HUES6 (cell line): ENCODE data around the gene UXT.

Experiments used
- H3K27ac ChIP-seq: 2 replicates; pipeline ENCODE4 v1.7.0; 2013; ENCODE audit warnings: low read depth, mild to moderate bottlenecking, low read length, inconsistent platforms
- H3K27me3 ChIP-seq: 2 replicates; pipeline ENCODE4 v1.6.1; 2013; ENCODE audit warnings: low read length; ENCODE audit not compliant: control insufficient read depth, insufficient read depth
- H3K36me3 ChIP-seq: 2 replicates; pipeline ENCODE4 v1.6.1; 2013; ENCODE audit warnings: low read length; ENCODE audit not compliant: control insufficient read depth, insufficient read depth
- H3K4me1 ChIP-seq: 2 replicates; pipeline ENCODE4 v1.6.1; 2013; ENCODE audit warnings: low read length; ENCODE audit not compliant: control insufficient read depth, insufficient read depth
- H3K4me3 ChIP-seq: 2 replicates; pipeline ENCODE4 v1.5.1; 2013; ENCODE audit warnings: low read depth, low read length
- H3K9ac ChIP-seq: one replicate; pipeline ENCODE4 v1.6.1; 2013; ENCODE audit warnings: mild to moderate bottlenecking, low read length
- H3K9me3 ChIP-seq: 2 replicates; pipeline ENCODE4 v1.6.1; 2013; ENCODE audit warnings: low read depth, low read length; ENCODE audit not compliant: control insufficient read depth, insufficient read depth

UXT gene

DNA sequence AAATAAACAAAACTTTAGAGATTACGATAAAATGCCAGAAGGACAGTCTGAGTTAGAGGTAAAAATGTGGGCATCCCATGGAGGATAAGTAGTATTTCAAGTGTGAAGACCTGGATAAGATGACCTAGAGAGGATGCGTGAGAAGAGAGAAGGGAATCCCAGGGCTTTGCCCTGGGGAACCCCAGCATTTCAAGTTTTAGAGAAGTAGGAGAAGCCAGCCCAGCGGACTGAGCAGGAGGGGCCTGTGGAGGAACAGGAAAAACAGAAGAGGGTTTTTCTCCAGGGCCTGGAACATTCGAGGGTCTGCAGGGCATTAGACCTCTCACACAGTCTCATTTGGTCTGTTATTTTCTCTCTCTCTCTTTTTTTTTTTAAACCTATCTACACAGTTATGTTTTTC, 26.3 kb downstream of the UXT start:
- Histone ChIP-seq H3K4me1 (peaks cover 12% of the 10 kb centered on the region; the same call in 1 of the 2 replicates), H3K9ac (no peak overlapping the region), H3K27me3 (no peaks in the 10 kb centered on the region), H3K4me3 (no peak overlapping the region), H3K27ac (no peak overlapping the region), H3K36me3 (peaks cover 24% of the 10 kb centered on the region), H3K9me3 (peaks cover 7% of the 10 kb centered on the region; the same call in 1 of the 2 replicates)

DNA sequence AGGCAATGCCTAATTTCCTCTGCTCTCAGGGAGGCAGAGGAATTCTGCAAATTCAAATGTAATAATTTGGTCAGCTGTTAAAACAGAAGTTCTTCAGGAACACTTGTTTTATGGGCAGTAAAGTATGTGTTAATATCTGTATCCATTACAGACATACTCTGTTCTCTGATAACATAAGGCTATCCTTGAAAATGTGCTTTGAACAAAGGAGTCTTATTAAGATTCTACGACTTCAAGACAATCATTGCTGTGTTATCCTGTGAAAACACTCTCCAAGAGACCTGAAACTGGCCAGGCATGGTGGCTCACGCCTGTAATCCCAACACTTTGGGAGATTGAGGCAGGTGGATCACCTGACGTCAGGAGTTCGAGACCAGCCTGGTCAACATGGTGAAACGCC, 27.3 kb downstream of the UXT start:
- Histone ChIP-seq H3K27me3 (no peaks in the 10 kb centered on the region), H3K9ac (no peak overlapping the region), H3K4me3 (no peak overlapping the region), H3K36me3 (peaks cover 17% of the 10 kb centered on the region), H3K27ac (no peak overlapping the region), H3K9me3 (peaks cover 11% of the 10 kb centered on the region; the same call in 1 of the 2 replicates), H3K4me1 (peaks cover 12% of the 10 kb centered on the region; the same call in 1 of the 2 replicates)

DNA sequence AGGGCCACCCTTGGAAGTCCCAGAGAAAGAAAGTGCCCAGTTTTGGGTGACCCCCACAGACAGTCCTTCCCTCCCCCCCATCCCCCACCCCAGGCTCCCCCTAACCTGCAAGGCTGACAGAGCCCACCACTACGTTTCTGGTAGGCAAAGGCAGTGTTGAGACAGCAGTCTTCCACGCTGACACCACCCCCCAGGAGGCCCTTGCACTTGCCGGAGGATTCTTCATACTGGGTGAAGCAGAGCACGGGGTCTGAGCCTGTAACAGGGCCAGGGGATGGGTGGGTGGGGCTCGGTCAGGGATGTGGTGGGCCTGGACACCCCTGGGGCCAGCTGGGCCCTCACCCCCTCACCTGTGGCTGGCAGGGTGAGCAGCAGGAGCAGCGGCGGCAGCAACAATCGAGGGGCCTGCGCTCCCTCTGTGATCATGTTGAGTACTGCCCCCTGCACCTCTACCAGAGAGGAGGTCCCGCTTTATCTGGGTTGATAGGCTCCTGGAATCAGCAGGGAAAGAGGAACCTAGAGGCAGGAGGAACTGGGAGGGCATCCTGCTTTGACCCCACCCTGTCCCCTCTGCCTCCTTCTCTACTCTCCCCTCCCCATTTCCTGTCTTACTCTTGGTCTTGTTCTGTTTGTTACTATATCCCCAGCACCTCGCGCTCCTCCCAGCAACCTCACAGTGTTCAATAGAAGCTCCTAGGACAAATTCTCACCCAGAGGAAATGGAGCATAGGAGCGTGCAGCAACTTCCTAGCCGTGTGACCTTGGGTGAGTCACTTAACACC, 29.4 kb downstream of the UXT start, which contains the start of gene CFP:
TSS of gene CFP (minus strand) at position 512 of the 782 bp plus-strand sequence. CDS start at position 426, 86 bp downstream.
- H3K27ac ChIP-seq = no peak within 1 kb of the TSS
- peaks cover 12% of the 10 kb centered on the region; the same call in 1 of the 2 replicates for H3K4me1 ChIP-seq

DNA sequence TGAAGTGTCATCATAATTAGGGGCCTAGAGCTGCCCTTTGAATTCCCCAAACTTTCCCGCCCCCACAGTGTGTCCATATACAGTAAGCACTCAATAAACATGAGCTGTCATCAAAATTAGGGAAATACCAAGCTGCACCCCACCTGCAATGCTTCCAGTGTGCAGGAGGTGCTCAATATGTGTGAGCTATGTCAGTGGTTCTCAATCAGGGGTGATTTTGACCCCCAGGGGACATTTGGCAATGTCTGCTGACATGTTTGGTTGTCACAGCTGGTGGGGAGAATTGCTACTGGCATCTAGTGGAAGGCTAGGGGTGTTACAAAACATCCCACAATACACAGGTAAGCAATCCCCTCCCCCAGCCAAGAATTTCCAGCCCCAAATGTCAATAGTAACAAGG, 30.0 kb downstream of the UXT start:
- Histone ChIP-seq H3K4me1 (peaks cover 15% of the 10 kb centered on the region; the same call in 1 of the 2 replicates), H3K36me3 (no peaks in the 10 kb centered on the region), H3K27ac (no peak overlapping the region), H3K27me3 (peaks cover 3% of the 10 kb centered on the region; the same call in 1 of the 2 replicates), H3K4me3 (no peak overlapping the region), H3K9ac (no peak overlapping the region), H3K9me3 (peaks cover 14% of the 10 kb centered on the region; the same call in 1 of the 2 replicates)

More for the DNA sequence above, 29.4 kb downstream of the UXT start, which contains the start of gene CFP:
- Histone ChIP-seq H3K36me3 (peaks cover 4% of the 10 kb centered on the region), H3K9ac (no peak within 1 kb of the TSS), H3K4me3 (no peak within 1 kb of the TSS), H3K27me3 (no peaks in the 10 kb centered on the region), H3K9me3 (peaks cover 14% of the 10 kb centered on the region; the same call in 1 of the 2 replicates)

DNA sequence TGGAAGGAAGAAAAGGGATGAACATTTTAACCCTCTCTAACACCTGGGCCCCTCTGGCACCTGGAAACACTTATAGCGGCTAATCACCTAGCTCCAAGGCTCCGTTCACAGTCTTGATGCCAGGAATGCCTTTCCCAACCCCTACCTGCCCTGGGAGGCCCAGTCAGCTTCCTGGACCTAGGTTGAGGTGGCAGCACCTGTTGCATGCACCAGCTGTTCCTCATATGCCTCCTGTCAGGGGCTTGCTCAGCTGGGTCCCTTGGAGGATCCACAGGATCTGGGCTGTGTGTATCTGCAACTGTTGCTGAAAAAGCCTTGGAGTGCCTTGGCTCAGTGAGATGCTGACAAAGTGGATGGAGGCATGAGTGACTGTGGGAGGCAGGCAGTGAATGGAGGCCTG, 33.6 kb downstream of the UXT start:
- Histone ChIP-seq H3K27ac (no peak overlapping the region), H3K4me3 (no peak overlapping the region), H3K4me1 (peaks cover 17% of the 10 kb centered on the region; the same call in 1 of the 2 replicates), H3K9ac (no peak overlapping the region), H3K9me3 (peaks cover 12% of the 10 kb centered on the region; the same call in 1 of the 2 replicates), H3K36me3 (no peaks in the 10 kb centered on the region), H3K27me3 (peaks cover 31% of the 10 kb centered on the region; the same call in 1 of the 2 replicates)

DNA sequence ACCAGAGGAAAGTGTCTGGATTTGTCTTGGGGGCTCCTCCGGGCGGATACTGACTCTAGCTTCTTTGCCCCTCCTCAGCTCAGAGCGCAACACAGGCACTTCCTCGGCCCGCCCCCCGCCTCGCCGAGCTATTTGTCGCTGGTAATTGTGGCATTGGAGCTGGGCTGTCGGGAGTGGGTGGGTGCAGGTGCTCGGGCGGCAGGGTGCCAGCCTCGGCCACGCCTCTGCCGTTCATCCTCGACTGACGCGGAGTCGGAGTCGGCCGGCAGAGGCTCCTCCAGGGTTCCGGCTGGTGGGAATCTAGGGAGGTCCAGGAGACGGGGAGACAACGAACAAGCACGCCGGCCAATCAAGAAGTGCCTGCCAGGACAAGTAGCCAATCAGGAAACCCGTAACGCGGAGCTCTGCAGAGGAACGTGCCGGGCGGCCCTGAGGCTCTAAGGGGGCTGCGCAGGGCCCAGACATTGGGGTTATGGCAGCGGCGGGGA, 35.4 kb downstream of the UXT start:
- no peaks in the 10 kb centered on the region for H3K36me3 ChIP-seq
- peaks cover 38% of the 10 kb centered on the region for H3K27me3 ChIP-seq
- H3K9ac ChIP-seq = no peak overlapping the region
- peak overlapping the region; percentile 53 for H3K4me3 ChIP-seq
- H3K4me1 ChIP-seq = peaks cover 5% of the 10 kb centered on the region; the same call in 1 of the 2 replicates
- H3K9me3 ChIP-seq = peaks cover 12% of the 10 kb centered on the region; the same call in 1 of the 2 replicates
- no peak overlapping the region for H3K27ac ChIP-seq

DNA sequence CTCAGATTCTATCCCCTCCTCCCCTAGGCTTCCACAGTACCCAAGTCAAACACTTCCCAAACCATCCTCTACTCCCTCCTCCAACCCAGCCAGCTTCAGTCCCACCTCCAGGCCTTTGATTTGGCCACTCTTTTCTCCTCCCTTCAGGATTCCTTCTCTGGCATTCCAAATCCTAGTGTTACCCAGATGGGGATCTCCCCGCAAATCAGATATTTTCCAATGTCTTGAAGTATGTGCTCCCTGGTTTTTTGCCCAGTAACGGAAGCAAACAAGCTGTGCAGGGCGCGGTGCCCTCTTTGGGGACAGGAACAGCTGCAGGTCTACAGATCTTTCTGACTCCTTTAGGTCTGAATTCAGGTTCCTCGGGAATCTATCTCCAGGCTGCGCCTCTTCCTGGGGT, 37.1 kb downstream of the UXT start:
- no peaks in the 10 kb centered on the region for H3K36me3 ChIP-seq
- H3K4me3 ChIP-seq = no peak overlapping the region
- no peak overlapping the region for H3K27ac ChIP-seq
- peaks cover 5% of the 10 kb centered on the region; the same call in 1 of the 2 replicates for H3K4me1 ChIP-seq
- H3K9me3 ChIP-seq = peaks cover 4% of the 10 kb centered on the region; the same call in 1 of the 2 replicates
- H3K9ac ChIP-seq = no peak overlapping the region
- H3K27me3 ChIP-seq = peaks cover 48% of the 10 kb centered on the region

DNA sequence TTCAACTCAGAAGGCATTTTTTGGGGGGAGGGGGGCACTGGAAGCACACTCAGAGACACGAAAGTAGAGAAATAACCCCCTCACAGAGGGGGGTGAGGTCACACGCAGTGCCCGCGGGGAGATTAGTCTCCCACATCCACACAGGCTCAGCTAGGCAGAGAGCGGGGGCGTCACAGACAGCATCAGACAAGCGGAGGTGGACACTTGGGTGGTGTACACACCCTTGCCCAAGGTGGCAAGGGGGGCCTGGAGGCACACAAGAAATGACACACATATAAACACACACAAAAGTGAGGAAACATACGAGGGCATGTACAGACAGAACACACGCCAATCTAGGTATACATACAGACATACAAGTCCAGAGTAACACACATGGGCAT, 38.7 kb downstream of the UXT start:
- Histone ChIP-seq H3K27me3 (peaks cover 48% of the 10 kb centered on the region), H3K9ac (no peak overlapping the region), H3K4me1 (peaks cover 5% of the 10 kb centered on the region; the same call in 1 of the 2 replicates), H3K4me3 (peak overlapping the region; percentile 50), H3K27ac (no peak overlapping the region), H3K9me3 (no peaks in the 10 kb centered on the region; the same call in 1 of the 2 replicates), H3K36me3 (no peaks in the 10 kb centered on the region)

DNA sequence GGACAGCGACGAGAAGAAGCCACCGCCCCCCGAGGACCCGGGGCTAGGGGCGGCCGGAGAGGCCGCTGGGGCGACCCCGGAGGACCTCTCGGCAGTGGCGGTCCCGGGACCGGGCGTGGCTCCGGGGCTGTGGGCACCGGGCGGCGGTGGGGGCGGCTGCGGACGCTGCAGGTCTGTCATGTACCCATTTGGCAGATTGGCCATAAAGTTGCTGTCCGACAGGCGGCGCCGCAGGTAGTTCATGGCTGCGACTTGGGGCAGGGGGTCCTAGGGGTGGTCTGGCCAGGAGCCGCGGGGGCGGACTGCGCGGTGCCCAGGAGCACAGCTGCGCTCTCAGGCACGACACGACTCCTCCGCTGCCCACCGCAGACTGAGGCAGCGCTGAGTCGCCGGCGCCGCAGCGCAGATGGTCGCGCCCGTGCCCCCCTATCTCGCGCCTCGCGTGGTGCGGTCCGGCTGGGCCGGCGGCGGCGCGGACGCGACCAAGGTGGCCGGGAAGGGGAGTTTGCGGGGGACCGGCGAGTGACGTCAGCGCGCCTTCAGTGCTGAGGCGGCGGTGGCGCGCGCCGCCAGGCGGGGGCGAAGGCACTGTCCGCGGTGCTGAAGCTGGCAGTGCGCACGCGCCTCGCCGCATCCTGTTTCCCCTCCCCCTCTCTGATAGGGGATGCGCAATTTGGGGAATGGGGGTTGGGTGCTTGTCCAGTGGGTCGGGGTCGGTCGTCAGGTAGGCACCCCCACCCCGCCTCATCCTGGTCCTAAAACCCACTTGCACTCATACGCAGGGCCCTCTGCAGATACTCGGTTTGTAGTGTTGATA, 39.3 kb downstream of the UXT start, which contains the start of gene SYN1:
TSS of gene SYN1 (minus strand) at position 372 of the 817 bp plus-strand sequence. CDS start at position 243, 129 bp downstream.
- no peaks in the 10 kb centered on the region for H3K36me3 ChIP-seq
- no peaks in the 10 kb centered on the region; the same call in 1 of the 2 replicates for H3K9me3 ChIP-seq
- H3K27ac ChIP-seq = no peak within 1 kb of the TSS
- H3K4me3 ChIP-seq = peak within 1 kb of the TSS; percentile 61
- no peak within 1 kb of the TSS for H3K9ac ChIP-seq
- H3K27me3 ChIP-seq = peaks cover 48% of the 10 kb centered on the region
- peaks cover 5% of the 10 kb centered on the region; the same call in 1 of the 2 replicates for H3K4me1 ChIP-seq

DNA sequence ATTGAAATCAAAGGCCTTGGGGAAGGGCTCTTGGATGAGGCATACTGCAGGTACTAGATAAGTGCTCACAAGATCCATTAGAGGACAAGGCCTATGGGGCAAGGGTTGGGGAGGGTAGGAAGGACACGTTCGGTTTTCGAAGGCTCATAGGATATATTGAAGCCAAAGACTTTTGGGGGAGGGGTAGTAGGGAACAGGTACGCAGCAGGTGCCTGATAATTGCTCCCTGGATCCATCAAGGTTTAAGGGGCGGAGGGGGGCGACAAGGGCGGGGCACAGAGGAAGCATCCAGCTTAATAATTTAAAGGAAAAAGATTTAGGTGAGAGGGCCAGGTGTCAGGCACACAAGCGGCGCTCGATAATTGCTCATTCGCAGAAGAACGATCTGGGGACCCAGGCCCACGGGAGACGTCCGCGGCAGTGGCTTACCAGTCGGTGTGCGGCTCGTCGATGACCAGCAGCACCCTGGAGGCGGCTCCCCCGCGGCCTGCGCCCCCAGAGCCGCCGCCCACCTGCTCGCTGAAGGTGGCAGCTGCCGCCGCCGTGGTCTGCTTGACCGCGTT, 40.0 kb downstream of the UXT start:
- peaks cover 1% of the 10 kb centered on the region; the same call in 1 of the 2 replicates for H3K9me3 ChIP-seq
- peak overlapping the region; percentile 61 for H3K4me3 ChIP-seq
- H3K27me3 ChIP-seq = peaks cover 45% of the 10 kb centered on the region
- no peak overlapping the region for H3K27ac ChIP-seq
- H3K36me3 ChIP-seq = no peaks in the 10 kb centered on the region
- H3K4me1 ChIP-seq = peaks cover 2% of the 10 kb centered on the region; the same call in 1 of the 2 replicates
- H3K9ac ChIP-seq = no peak overlapping the region
